GM21529 (cell line): ENCODE results near the gene KDM4B.

Experiments
- ATAC-seq: cut with Tn5 transposase; IDR thresholded peaks from one replicate; pipeline ENCODE4 v1.9.1; 2021; ENCODE audit not compliant: unreplicated experiment

KDM4B gene

GRCh38 chr19:5119297-5119998, 150.5 kb downstream of the KDM4B start:
- ATAC-seq, result no peak

- no peak for ATAC-seq
Observed at GRCh38 chr19:5120321-5120720, 151.4 kb downstream of the KDM4B start.

- no peak for ATAC-seq
Observed at GRCh38 chr19:5120833-5121232, 151.9 kb downstream of the KDM4B start.

GRCh38 chr19:5121266-5122120, 152.6 kb downstream of the KDM4B start:
- ATAC-seq, result no peak

GRCh38 chr19:5122121-5122400, 153.1 kb downstream of the KDM4B start:
- ATAC-seq, result no peak

- no peak for ATAC-seq
Observed at GRCh38 chr19:5122671-5123409, 153.9 kb downstream of the KDM4B start.

- ATAC-seq, result no peak
Observed at GRCh38 chr19:5123646-5124045, 154.7 kb downstream of the KDM4B start.

GRCh38 chr19:5124111-5124855, 155.4 kb downstream of the KDM4B start:
- no peak for ATAC-seq

- ATAC-seq, result no peak
Observed at GRCh38 chr19:5125376-5125775, 156.5 kb downstream of the KDM4B start.

- ATAC-seq, result no peak
Observed at GRCh38 chr19:5125797-5126497, 157.0 kb downstream of the KDM4B start.

- no peak for ATAC-seq
Observed at GRCh38 chr19:5126498-5127223, 157.7 kb downstream of the KDM4B start.

GRCh38 chr19:5127717-5128116, 158.8 kb downstream of the KDM4B start:
- no peak for ATAC-seq

- no peak for ATAC-seq
Observed at GRCh38 chr19:5128251-5128935, 159.5 kb downstream of the KDM4B start.

- ATAC-seq, result no peak
Observed at GRCh38 chr19:5128936-5129389, 160.1 kb downstream of the KDM4B start.

- no peak for ATAC-seq
Observed at GRCh38 chr19:5129691-5130090, 160.8 kb downstream of the KDM4B start.

- ATAC-seq, result peak; percentile 46
Observed at GRCh38 chr19:5130371-5131030, 161.6 kb downstream of the KDM4B start.

- ATAC-seq, result peak; percentile 46
Observed at GRCh38 chr19:5131031-5131505, 162.2 kb downstream of the KDM4B start.

GRCh38 chr19:5131506-5132205, 162.7 kb downstream of the KDM4B start:
- no peak for ATAC-seq
